IMR-90 (cell line): ENCODE measurements around the gene CCDC171. TPM values are rescaled to one million over a fixed set of nuclear protein-coding genes. Genes with fewer than 3 reads are reported as not detected.
A peak's percentile ranks its signal among the peaks of the same experiment; 100 is the strongest.

Source experiments
- ATAC-seq: fragments of 200-7000 bp; cut with Tn5 transposase; 2 replicates; pipeline ENCODE4 v1.9.1; 2020; ENCODE audit warnings: low read depth, mild to moderate bottlenecking, moderate library complexity
- BruUV-seq: library from RNA; stranded (reverse); fragments of 400-500 nt; replicated peaks from 2 replicates; lab custom pipeline; 2021; lab: Mats Ljungman, UMichigan
- CTCF ChIA-PET: fragments of 300-600 bp; formaldehyde crosslinking; extraction: SDS; loops from one replicate; lab custom pipeline; 2021; ENCODE audit warnings: antibody characterized with exemption; lab: Yijun Ruan, JAX
- POLR2A ChIA-PET: fragments of 300-600 bp; sonication (Branson Sonifier 250); formaldehyde crosslinking; loops from one replicate; lab custom pipeline; 2022; ENCODE audit warnings: antibody characterized with exemption; ENCODE audit not compliant: unreplicated experiment; lab: Charles Lee
- DNase-seq: peaks from one replicate; pipeline ENCODE4 v3.0.0; 2013
- H2AFZ ChIP-seq: replicated peaks from 2 replicates; pipeline ENCODE3; 2013; ENCODE audit warnings: low read length, mild to moderate bottlenecking; ENCODE audit not compliant: poor library complexity
- H2AK5ac ChIP-seq: 2 replicates; pipeline ENCODE4 v1.6.1; 2013; ENCODE audit warnings: low read depth, low read length, inconsistent platforms
- H2AK9ac ChIP-seq: replicated peaks from 2 replicates; pipeline ENCODE3; 2013; ENCODE audit warnings: mild to moderate bottlenecking, low read depth, low read length, moderate library complexity; ENCODE audit not compliant: poor library complexity
- H2BK120ac ChIP-seq: 2 replicates; pipeline ENCODE4 v1.6.1; 2013; ENCODE audit warnings: low read depth, low read length, inconsistent platforms
- H2BK15ac ChIP-seq: 3 replicates; pipeline ENCODE4 v1.6.1; 2013; ENCODE audit warnings: low read depth, low read length, inconsistent platforms
- H2BK20ac ChIP-seq: 2 replicates; pipeline ENCODE4 v1.6.1; 2013; ENCODE audit warnings: low read depth, mild to moderate bottlenecking, inconsistent platforms, low read length, moderate library complexity
- H2BK5ac ChIP-seq: 2 replicates; pipeline ENCODE4 v1.6.1; 2013; ENCODE audit warnings: mild to moderate bottlenecking, low read depth, low read length, inconsistent platforms; ENCODE audit not compliant: poor library complexity, severe bottlenecking
- H3K14ac ChIP-seq: replicated peaks from 2 replicates; pipeline ENCODE4 v1.6.1; 2013; ENCODE audit warnings: low read depth, low read length, inconsistent platforms
- H3K18ac ChIP-seq: 2 replicates; pipeline ENCODE4 v1.6.1; 2013; ENCODE audit warnings: low read depth, low read length, control low read depth
- H3K23ac ChIP-seq: 2 replicates; pipeline ENCODE4 v1.6.1; 2013; ENCODE audit warnings: low read depth, low read length, inconsistent platforms
- H3K27ac ChIP-seq: 2 replicates; pipeline ENCODE4 v1.5.1; 2013; ENCODE audit warnings: mild to moderate bottlenecking, control low read depth, low read length; ENCODE audit not compliant: insufficient read depth
- H3K27me3 ChIP-seq: 2 replicates; pipeline ENCODE4 v1.6.1; 2013; ENCODE audit warnings: low read length; ENCODE audit not compliant: control insufficient read depth, insufficient read depth
- H3K36me3 ChIP-seq: 2 replicates; pipeline ENCODE4 v1.6.1; 2013; ENCODE audit warnings: low read length, mixed read lengths; ENCODE audit not compliant: control insufficient read depth, insufficient read depth
- H3K4ac ChIP-seq: 2 replicates; pipeline ENCODE4 v1.6.1; 2013; ENCODE audit warnings: low read depth, low read length, inconsistent platforms
- H3K4me1 ChIP-seq: 2 replicates; pipeline ENCODE4 v1.6.1; 2013; ENCODE audit warnings: low read length, mixed read lengths; ENCODE audit not compliant: control insufficient read depth, insufficient read depth
- H3K4me2 ChIP-seq: 2 replicates; pipeline ENCODE4 v1.6.1; 2013; ENCODE audit warnings: low read depth, mild to moderate bottlenecking, control low read depth, low read length, moderate library complexity
- H3K4me3 ChIP-seq: 2 replicates; pipeline ENCODE4 v1.5.1; 2013; ENCODE audit warnings: low read depth, mild to moderate bottlenecking, control low read depth, low read length, moderate library complexity; ENCODE audit not compliant: insufficient read depth
- H3K56ac ChIP-seq: 2 replicates; pipeline ENCODE4 v1.6.1; 2013; ENCODE audit warnings: low read length, inconsistent platforms; ENCODE audit not compliant: insufficient read depth; ENCODE audit errors: extremely low read depth
- H3K79me1 ChIP-seq, 2 experiments: 2 replicates each; pipeline ENCODE4 v1.6.1; 2013; ENCODE audit warnings: low read length in 2 of 2, inconsistent platforms in 1 of 2, low read depth in 1 of 2
- H3K9ac ChIP-seq: 2 replicates; pipeline ENCODE4 v1.6.1; 2013; ENCODE audit warnings: low read depth, low read length, control low read depth
- H3K9me1 ChIP-seq: 2 replicates; pipeline ENCODE4 v1.6.1; 2013; ENCODE audit warnings: low read length, inconsistent platforms; ENCODE audit not compliant: insufficient read depth
- H3K9me3 ChIP-seq: 2 replicates; pipeline ENCODE4 v1.6.1; 2013; ENCODE audit warnings: low read length; ENCODE audit not compliant: control insufficient read depth, insufficient read depth
- H4K20me1 ChIP-seq: 2 replicates; pipeline ENCODE4 v1.6.1; 2013; ENCODE audit warnings: low read length, inconsistent platforms; ENCODE audit not compliant: insufficient read depth
- H4K5ac ChIP-seq: 2 replicates; pipeline ENCODE4 v1.6.1; 2013; ENCODE audit warnings: mild to moderate bottlenecking, low read depth, low read length, control low read depth
- H4K8ac ChIP-seq, 2 experiments: 2 replicates each; pipeline ENCODE4 v1.6.1; 2013; ENCODE audit warnings: low read depth in 2 of 2, low read length in 2 of 2, control low read depth in 1 of 2, inconsistent platforms in 1 of 2
- H4K91ac ChIP-seq: 2 replicates; pipeline ENCODE4 v1.6.1; 2013; ENCODE audit warnings: low read depth, low read length, inconsistent platforms; ENCODE audit not compliant: insufficient read depth
- BHLHE40 ChIP-seq: fragments of 150-350 bp; IDR thresholded peaks from 2 replicates; pipeline ENCODE4 v1.6.1; 2016; ENCODE audit warnings: mild to moderate bottlenecking, low read depth, low read length
- CHD1 ChIP-seq: IDR thresholded peaks from 2 replicates; pipeline ENCODE4 v1.6.1; 2012; ENCODE audit warnings: low read depth, low read length, improper control_type of control experiment
- CTCF ChIP-seq: conservative IDR thresholded peaks from 2 replicates; pipeline ENCODE4 v1.5.1; 2012; ENCODE audit warnings: mild to moderate bottlenecking, low read depth, low read length, improper control_type of control experiment
- ELK1 ChIP-seq: fragments of 150-350 bp; IDR thresholded peaks from 2 replicates; pipeline ENCODE4 v1.6.1; 2016; ENCODE audit warnings: low read depth, mild to moderate bottlenecking, low read length, moderate library complexity, borderline replicate concordance
- MAZ ChIP-seq: IDR thresholded peaks from 2 replicates; pipeline ENCODE4 v1.6.1; 2012; ENCODE audit warnings: low read depth, mild to moderate bottlenecking, low read length, improper control_type of control experiment, moderate library complexity, borderline replicate concordance
- MXI1 ChIP-seq: IDR thresholded peaks from 2 replicates; pipeline ENCODE4 v1.6.1; 2012; ENCODE audit warnings: low read depth, mild to moderate bottlenecking, low read length, moderate library complexity, borderline replicate concordance
- NFE2L2 ChIP-seq: fragments of 150-350 bp; IDR thresholded peaks from 2 replicates; pipeline ENCODE4 v1.6.1; 2016; ENCODE audit warnings: low read depth, mild to moderate bottlenecking, low read length
- RCOR1 ChIP-seq: IDR thresholded peaks from 2 replicates; pipeline ENCODE4 v1.6.1; 2012; ENCODE audit warnings: mild to moderate bottlenecking, low read length, improper control_type of control experiment; ENCODE audit not compliant: insufficient replicate concordance
- WGBS, 2 experiments: methylation state at CpG; one replicate each; pipeline versions ENCODE4 v1.1.5 to v1.1.7; 2013; ENCODE audit warnings: missing lambda C conversion rate in 2 of 2; ENCODE audit not compliant: insufficient read length in 1 of 2; ENCODE audit errors: extremely low coverage in 2 of 2; 5-methylcytosine and 5-hydroxymethylcytosine counted together
- dilution Hi-C: fragments of 300-500 bp; cut with HindIII; formaldehyde crosslinking; loops from one replicate; pipeline ENCODE4 v1.14.3; 2018; ENCODE audit warnings: low sequenced_read_pairs; ENCODE audit not compliant: unreplicated experiment
- in situ Hi-C: fragments of 300-500 bp; cut with MboI; formaldehyde crosslinking; loops from 3 replicates; pipeline ENCODE4 v1.14.3; 2019; ENCODE audit warnings: low sequenced_read_pairs, inconsistent platforms, mixed read lengths
- intact Hi-C: fragments of 100-400 bp; cut with micrococcal nuclease; formaldehyde crosslinking; loops from 2 replicates; pipeline ENCODE4 v1.10.0; 2022
- polyA plus RNA-seq, 3 experiments: library from polyadenylated mRNA; depleted of rRNA; stranded (reverse); fragments of >200 nt; gene quantifications; 2 replicates each; pipeline ENCODE4 v1.2.3, GENCODE V29; 2012; ENCODE audit warnings: low replicate concordance in 1 of 3
- total RNA-seq: library from RNA; depleted of rRNA; stranded (reverse); fragments of >200 nt; gene quantifications from 2 replicates; pipeline ENCODE4 v1.2.3, GENCODE V29; 2012

Gene CCDC171
- total and polyA plus RNA-seq, 2 of the 4 experiments (the other 2 are of a cell fraction), result 0.63 to 2.2 TPM

GRCh38 chr9:15909297-15909696, 356.5 kb downstream of the CCDC171 start:
- H3K56ac ChIP-seq, result no peak overlapping the region
- H3K4ac ChIP-seq, result no peak overlapping the region
- H2BK15ac ChIP-seq, result no peak overlapping the region
- H2AFZ ChIP-seq, result no peak overlapping the region
- H3K4me3 ChIP-seq, result no peak overlapping the region
- no peak overlapping the region for H2AK5ac ChIP-seq
- intact Hi-C loops (no loop called here), dilution Hi-C loops (no loop called here), in situ Hi-C loops (no loop called here)
- no peaks in the 10 kb centered on the region for H3K4me1 ChIP-seq
- no peak overlapping the region for H3K9ac ChIP-seq
- WGBS, 2 experiments, result no CpG with 5 or more reads among the region's 6 CpGs
- H2AK9ac ChIP-seq, result no peak overlapping the region
- H4K8ac ChIP-seq, result no peak overlapping the region
- no peak overlapping the region for H2BK20ac ChIP-seq
- no peak overlapping the region for H4K5ac ChIP-seq
- no peak for ATAC-seq
- no peaks in the 10 kb centered on the region for H3K36me3 ChIP-seq
- H3K9me1 ChIP-seq, result no peaks in the 10 kb centered on the region
- ChIA-PET POLR2A (no interaction called here), CTCF (no interaction called here)
- H3K79me1 ChIP-seq, result no peaks in the 10 kb centered on the region
- TF ChIP-seq NFE2L2 (no peak), RCOR1 (no peak), MXI1 (no peak), BHLHE40 (no peak), MAZ (no peak), ELK1 (no peak), CHD1 (no peak), CTCF (no peak)
- H2BK120ac ChIP-seq, result no peak overlapping the region
- H3K27me3 ChIP-seq, result no peaks in the 10 kb centered on the region
- peak; percentile 11 for DNase-seq
- no peak overlapping the region for H3K18ac ChIP-seq
- no peak overlapping the region for H3K4me2 ChIP-seq
- H3K27ac ChIP-seq, result no peak overlapping the region
- no peak overlapping the region for H2BK5ac ChIP-seq
- no peak overlapping the region for H3K23ac ChIP-seq
- no peak overlapping the region for H3K14ac ChIP-seq
- no peak overlapping the region for H4K91ac ChIP-seq
- no peaks in the 10 kb centered on the region for H4K20me1 ChIP-seq
- no peaks in the 10 kb centered on the region for H3K9me3 ChIP-seq
- BruUV-seq, result no TSS peak
